Kidney (tissue), 14 donors: ENCODE results near the gene SLC44A4. TPM values are rescaled to one million over a fixed set of nuclear protein-coding genes. Genes with fewer than 3 reads are reported as not detected.
"Not testable (repeated sequence)": the region's sequence is repeated elsewhere in the genome, so short reads cannot be mapped to it uniquely, and the experiment has no call there.

Source experiments
- DNase-seq, 5 donors: peaks; one replicate each; pipeline ENCODE4 v3.0.0-alpha.2; 2013 to 2020
- FAIRE-seq: peaks from 2 replicates; lab custom pipeline; 2012; peaks lifted over from hg19 to GRCh38; lab: Jason Lieb, UNC
- H3K27ac ChIP-seq, 2 donors: one replicate each; pipeline ENCODE4 v1.7.0; 2013; ENCODE audit warnings: low read depth in 2 of 2, low read length in 2 of 2, inconsistent platforms in 1 of 2
- H3K27me3 ChIP-seq: one replicate; pipeline ENCODE4 v1.7.1; 2013; ENCODE audit warnings: low read length, inconsistent platforms; ENCODE audit not compliant: control insufficient read depth, insufficient read depth
- H3K36me3 ChIP-seq, 3 donors: one replicate each; pipeline versions ENCODE4 v1.7.0 to v1.7.1; 2013; ENCODE audit warnings: low read length in 3 of 3, control low read depth in 1 of 3, inconsistent platforms in 1 of 3; ENCODE audit not compliant: insufficient read depth in 3 of 3, control insufficient read depth in 2 of 3
- H3K4me1 ChIP-seq, 3 donors: one replicate each; pipeline versions ENCODE4 v1.7.0 to v1.7.1; 2013; ENCODE audit warnings: low read length in 3 of 3, inconsistent platforms in 1 of 3, low read depth in 1 of 3; ENCODE audit not compliant: control insufficient read depth in 2 of 3, insufficient read depth in 2 of 3
- H3K4me3 ChIP-seq, 3 donors: one replicate each; pipeline versions ENCODE4 v1.7.0 to v1.8.1; 2013; ENCODE audit warnings: low read length in 3 of 3, control low read depth in 1 of 3, inconsistent platforms in 1 of 3
- H3K9ac ChIP-seq, 3 donors: one replicate each; pipeline versions ENCODE4 v1.7.0 to v1.7.1; 2013; ENCODE audit warnings: low read length in 3 of 3, control low read depth in 1 of 3, inconsistent platforms in 1 of 3
- H3K9me3 ChIP-seq, 3 donors: one replicate each; pipeline versions ENCODE4 v1.7.0 to v1.7.1; 2013; ENCODE audit warnings: low read length in 3 of 3, control low read depth in 1 of 3, inconsistent platforms in 1 of 3; ENCODE audit not compliant: control insufficient read depth in 2 of 3, insufficient read depth in 1 of 3
- CTCF ChIP-seq: IDR thresholded peaks from 3 replicates; pipeline ENCODE4 v1.5.1; 2012; ENCODE audit warnings: mild to moderate bottlenecking, moderate library complexity, borderline replicate concordance; ENCODE audit not compliant: insufficient read depth; ENCODE audit errors: extremely low read depth
- intact Hi-C: fragments of 100-400 bp; cut with DNase I; formaldehyde crosslinking; loops from one replicate; pipeline ENCODE4 v1.11.1; 2022
- polyA plus RNA-seq: library from polyadenylated mRNA; stranded (reverse); fragments of 350-450 nt; fragmentation: Illumina TruSeq; extraction: RNeasy Lipid Tissue Mini Kit (QIAGEN cat#74804); gene quantifications from one replicate; pipeline ENCODE4 v1.2.3, GENCODE V29; 2014; ENCODE audit warnings: low read depth, low replicate concordance; ENCODE audit not compliant: insufficient read depth
- total RNA-seq: library from RNA; stranded (reverse); fragmentation: NEBNext Ultra II Directional; extraction: Animal tissue kit (Norgen Biotek cat#: 25700); gene quantifications from one replicate; pipeline ENCODE4 v1.2.1, GENCODE V29; 2021
- donor health status: control.
- donor health status: control.
- donor health status: control.
- donor health status: control.
- donor health status: control.
- donor health status: DM: yes; HTN: yes; CAD: no.
- donor health status: Normal renal cell carcinoma (clear cell type).

SLC44A4 gene
- total and polyA plus RNA-seq, 2 donors from 2014 or later = 37.4 to 137 TPM

- Histone ChIP-seq H3K9me3 (no peaks in the 10 kb centered on the region), H3K4me1 (no peaks in the 10 kb centered on the region), H3K4me3 (no peak overlapping the region), H3K27me3 (no peaks in the 10 kb centered on the region), H3K36me3 (no peaks in the 10 kb centered on the region), H3K27ac (no peak overlapping the region), H3K9ac (no peak overlapping the region)
- no peak for TF ChIP-seq CTCF
- intact Hi-C loops = no loop called here
- no peak for FAIRE-seq
- no peak for DNase-seq
Measured at GRCh38 chr6:31915351-31915750, 36.6 kb upstream of the SLC44A4 start.

GRCh38 chr6:31911826-31912585, 33.2 kb upstream of the SLC44A4 start:
- H3K27me3 ChIP-seq = no peaks in the 10 kb centered on the region
- no peak overlapping the region for H3K4me3 ChIP-seq
- DNase-seq = no peak
- no peaks in the 10 kb centered on the region for H3K36me3 ChIP-seq
- no peak overlapping the region for H3K9ac ChIP-seq
- no peak for FAIRE-seq
- no peak overlapping the region for H3K27ac ChIP-seq
- intact Hi-C loops = no loop called here
- TF ChIP-seq CTCF = no peak
- no peaks in the 10 kb centered on the region for H3K9me3 ChIP-seq
- H3K4me1 ChIP-seq = no peaks in the 10 kb centered on the region

GRCh38 chr6:31909298-31909697, 30.5 kb upstream of the SLC44A4 start:
- intact Hi-C loops, H3K4me1 ChIP-seq, H3K27ac ChIP-seq, FAIRE-seq, H3K27me3 ChIP-seq, DNase-seq, H3K9ac ChIP-seq, H3K36me3 ChIP-seq, H3K4me3 ChIP-seq, H3K9me3 ChIP-seq: not testable (repeated sequence)

GRCh38 chr6:31908791-31909190, 30.0 kb upstream of the SLC44A4 start:
- FAIRE-seq (no peak), DNase-seq (no peak)
- Histone ChIP-seq H3K27me3 (no peaks in the 10 kb centered on the region), H3K4me1 (no peaks in the 10 kb centered on the region), H3K4me3 (no peak overlapping the region), H3K27ac (no peak overlapping the region), H3K9ac (no peak overlapping the region), H3K36me3 (no peaks in the 10 kb centered on the region), H3K9me3 (no peaks in the 10 kb centered on the region)
- no peak for TF ChIP-seq CTCF
- intact Hi-C loops = no loop called here

- H3K27ac ChIP-seq, H3K9me3 ChIP-seq, DNase-seq, H3K36me3 ChIP-seq, FAIRE-seq, H3K4me1 ChIP-seq, H3K27me3 ChIP-seq, H3K9ac ChIP-seq, intact Hi-C loops, H3K4me3 ChIP-seq: not testable (repeated sequence)
Measured at GRCh38 chr6:31908255-31908654, 29.5 kb upstream of the SLC44A4 start.
